Fibroblast of skin of left quadriceps (primary cell): ENCODE data around the gene TRMT10C.
"Not testable (repeated sequence)": the region's sequence is repeated elsewhere in the genome, so short reads cannot be mapped to it uniquely, and the experiment has no call there.

Source experiments
- DNase-seq, 2 experiments: peaks; one replicate each; pipeline ENCODE4 v3.0.0-alpha.2; 2013; ENCODE audit warnings: low read depth in 2 of 2

TRMT10C gene

GRCh38 chr3:101548527-101549105 is 13.1 kb upstream of the TRMT10C start:
- DNase-seq = no peak

GRCh38 chr3:101549473-101549872 is 12.2 kb upstream of the TRMT10C start:
- DNase-seq = no peak

GRCh38 chr3:101551359-101552081 is 10.1 kb upstream of the TRMT10C start:
- not testable (repeated sequence) for DNase-seq

GRCh38 chr3:101553381-101553780 is 8.3 kb upstream of the TRMT10C start:
- DNase-seq = not testable (repeated sequence)

GRCh38 chr3:101556064-101556463 is 5.6 kb upstream of the TRMT10C start:
- no peak for DNase-seq

- no peak for DNase-seq
Measured at GRCh38 chr3:101567528-101568317, 6.1 kb downstream of the TRMT10C start.

GRCh38 chr3:101571028-101571895 is 9.6 kb downstream of the TRMT10C start:
- no peak for DNase-seq

- peak; percentile 98 to 99 for DNase-seq
Measured at GRCh38 chr3:101573449-101574387, 12.1 kb downstream of the TRMT10C start, which contains the start of gene PCNP. Gene PCNP, plus strand, starts transcription at chr3:101574180. Its CDS starts 36 bp downstream, at chr3:101574216.

- DNase-seq = peak; percentile 9 to 14
Measured at GRCh38 chr3:101574388-101575112, 12.9 kb downstream of the TRMT10C start.

GRCh38 chr3:101577286-101577685 is 15.6 kb downstream of the TRMT10C start:
- DNase-seq = no peak

GRCh38 chr3:101588616-101589015 is 26.9 kb downstream of the TRMT10C start:
- DNase-seq = no peak

- no peak for DNase-seq
Measured at GRCh38 chr3:101591071-101591470, 29.4 kb downstream of the TRMT10C start.

GRCh38 chr3:101602731-101603130 is 41.1 kb downstream of the TRMT10C start:
- DNase-seq = no peak

GRCh38 chr3:101603184-101603583 is 41.5 kb downstream of the TRMT10C start:
- no peak for DNase-seq

GRCh38 chr3:101605398-101605797 is 43.7 kb downstream of the TRMT10C start:
- not testable (repeated sequence) for DNase-seq

- no peak for DNase-seq
Measured at GRCh38 chr3:101611023-101611422, 49.4 kb downstream of the TRMT10C start.

- DNase-seq = not testable (repeated sequence)
Measured at GRCh38 chr3:101613014-101613413, 51.3 kb downstream of the TRMT10C start.

- no peak for DNase-seq
Measured at GRCh38 chr3:101615525-101615924, 53.9 kb downstream of the TRMT10C start.
